ENCODE data around the gene PHF19.

The PHF19 gene

GRCh38 chr9:120873512-120873911, 3.5 kb downstream of the PHF19 start:
- TF ChIP-seq POLR2A (IDR thresholded peaks at IDR 0.05; ENCODE audit: extremely low read depth, insufficient read length): no peak
- no peak for TF ChIP-seq MAX (IDR thresholded peaks at IDR 0.05; ENCODE audit: low read depth, low read length)
- TF ChIP-seq MYC (IDR thresholded peaks at IDR 0.05; ENCODE audit: low read depth, low read length): no peak
- TF ChIP-seq CTCF (IDR thresholded peaks at IDR 0.05; ENCODE audit: low read depth, low read length): no peak
- DNase-seq (ENCODE audit: low read depth): no peak
- no peak overlapping the region for H3K4me3 ChIP-seq (ENCODE audit: low read depth, low read length)

- no peak overlapping the region for H3K4me3 ChIP-seq (ENCODE audit: low read depth, low read length)
- TF ChIP-seq MYC (IDR thresholded peaks at IDR 0.05; ENCODE audit: low read depth, low read length) (no peak), MAX (IDR thresholded peaks at IDR 0.05; ENCODE audit: low read depth, low read length) (no peak), CTCF (IDR thresholded peaks at IDR 0.05; ENCODE audit: low read depth, low read length) (no peak), POLR2A (IDR thresholded peaks at IDR 0.05; ENCODE audit: extremely low read depth, insufficient read length) (no peak)
- DNase-seq (ENCODE audit: low read depth): no peak
Observed at GRCh38 chr9:120872791-120873502, 4.0 kb downstream of the PHF19 start.

GRCh38 chr9:120870206-120870605, 6.8 kb downstream of the PHF19 start:
- TF ChIP-seq MYC (IDR thresholded peaks at IDR 0.05; ENCODE audit: low read depth, low read length) (no peak), CTCF (IDR thresholded peaks at IDR 0.05; ENCODE audit: low read depth, low read length) (no peak), POLR2A (IDR thresholded peaks at IDR 0.05; ENCODE audit: extremely low read depth, insufficient read length) (no peak), MAX (IDR thresholded peaks at IDR 0.05; ENCODE audit: low read depth, low read length) (no peak)
- peak; percentile 34 for DNase-seq (ENCODE audit: low read depth)
- H3K4me3 ChIP-seq (ENCODE audit: low read depth, low read length): no peak overlapping the region

- peak; percentile 26 for DNase-seq (ENCODE audit: low read depth)
- TF ChIP-seq POLR2A (IDR thresholded peaks at IDR 0.05; ENCODE audit: extremely low read depth, insufficient read length) (no peak), MAX (IDR thresholded peaks at IDR 0.05; ENCODE audit: low read depth, low read length) (no peak), CTCF (IDR thresholded peaks at IDR 0.05; ENCODE audit: low read depth, low read length) (no peak), MYC (IDR thresholded peaks at IDR 0.05; ENCODE audit: low read depth, low read length) (no peak)
- H3K4me3 ChIP-seq (ENCODE audit: low read depth, low read length): no peak overlapping the region
Observed at GRCh38 chr9:120869726-120870125, 7.3 kb downstream of the PHF19 start.

- TF ChIP-seq MAX (IDR thresholded peaks at IDR 0.05; ENCODE audit: low read depth, low read length): peak; percentile 57; the same call in 1 of the 2 replicates
- TF ChIP-seq MYC (IDR thresholded peaks at IDR 0.05; ENCODE audit: low read depth, low read length): no peak
- no peak for DNase-seq (ENCODE audit: low read depth)
- H3K4me3 ChIP-seq (ENCODE audit: low read depth, low read length): no peak overlapping the region
Observed at GRCh38 chr9:120869360-120869687, 7.7 kb downstream of the PHF19 start.

- TF ChIP-seq CTCF (IDR thresholded peaks at IDR 0.05; ENCODE audit: low read depth, low read length) (peak; percentile 16), POLR2A (IDR thresholded peaks at IDR 0.05; ENCODE audit: extremely low read depth, insufficient read length) (no peak)
Observed at GRCh38 chr9:120868676-120869359, 8.2 kb downstream of the PHF19 start.

More at GRCh38 chr9:120868676-120869359, 8.2 kb downstream of the PHF19 start:
- DNase-seq (ENCODE audit: low read depth): peak; percentile 98
- H3K4me3 ChIP-seq (ENCODE audit: low read depth, low read length): no peak overlapping the region
